Measurements from ENCODE around the gene MRPL43.

The MRPL43 gene

DNA sequence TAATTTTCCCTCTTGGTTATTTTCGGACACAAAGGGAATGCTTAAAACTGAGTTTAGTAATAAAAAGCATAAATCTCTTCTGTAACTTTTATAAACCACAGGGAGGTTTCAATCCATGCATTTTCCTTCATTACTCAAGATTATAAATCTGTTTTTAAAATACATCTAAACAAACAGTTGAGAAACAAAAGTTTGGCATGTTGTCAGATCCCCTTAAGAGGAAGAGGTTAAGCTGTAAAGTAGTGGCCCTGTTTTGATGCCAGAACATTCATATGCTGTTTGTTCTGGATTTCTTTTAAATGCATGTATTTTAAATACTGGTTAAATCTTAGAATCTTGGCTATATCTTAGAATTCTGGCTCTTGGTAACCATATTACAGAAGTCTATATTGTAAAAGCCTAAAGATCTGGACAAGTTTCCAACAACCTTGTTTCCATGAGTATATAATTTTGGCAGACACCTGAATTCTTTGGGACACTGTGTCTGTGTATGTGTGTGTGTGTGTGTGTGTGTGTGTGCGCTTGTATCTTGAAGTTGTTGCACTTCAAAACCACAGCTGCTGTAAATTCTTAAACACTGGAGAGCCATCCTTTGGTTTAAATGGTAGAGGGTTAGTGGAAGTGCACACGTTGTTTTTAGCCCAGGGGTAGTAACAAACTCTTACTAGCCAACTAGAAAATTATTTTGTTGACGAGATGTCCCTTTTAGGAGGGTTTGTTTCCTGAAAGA lies 24.8 kb downstream of the MRPL43 start:
- no peak for DNase-seq

DNA sequence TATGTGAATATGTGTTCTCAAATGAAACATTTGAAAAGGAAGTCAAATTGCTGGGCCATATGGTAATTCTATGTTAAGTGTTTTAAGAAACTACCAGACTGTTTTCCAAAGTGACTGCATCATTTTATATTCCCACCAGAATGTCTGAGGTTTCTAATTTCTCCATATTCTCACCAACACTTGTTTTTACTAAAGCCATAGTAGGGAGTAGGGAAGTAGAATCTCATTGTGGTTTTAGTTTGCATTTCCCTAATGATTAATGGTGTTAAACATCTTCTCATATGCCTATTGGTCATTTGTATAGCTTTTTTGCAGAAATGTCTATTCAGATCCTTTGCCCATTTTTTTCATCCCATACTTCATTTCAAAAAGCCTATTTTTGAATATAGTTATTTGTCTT lies 27.0 kb downstream of the MRPL43 start:
- no peak for DNase-seq

- DNase-seq = no peak
Measured at GRCh38 chr10:100948916-100949315, 38.4 kb downstream of the MRPL43 start.

- DNase-seq = no peak
Measured at GRCh38 chr10:100945754-100946153, 41.5 kb downstream of the MRPL43 start.

DNA sequence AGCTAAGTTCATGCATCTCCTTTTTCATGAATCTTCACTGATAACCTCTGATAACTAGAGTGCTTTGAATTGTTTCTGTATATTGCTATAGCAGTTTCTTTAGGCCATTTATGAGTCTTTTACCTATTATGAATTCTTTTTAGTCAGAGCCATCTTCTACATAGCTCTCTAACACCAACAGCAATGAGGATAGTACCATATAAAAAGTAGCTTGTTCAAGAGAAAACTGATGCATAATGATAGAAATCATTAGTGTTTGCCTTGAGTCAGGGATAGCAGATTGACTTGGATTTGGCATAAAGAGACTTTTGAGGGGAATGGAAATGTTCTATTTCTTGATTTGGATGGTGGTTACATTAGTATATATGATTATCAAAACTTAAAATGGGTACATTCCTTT lies 43.8 kb downstream of the MRPL43 start:
- DNase-seq = no peak

GRCh38 chr10:100942229-100942628 lies 45.1 kb downstream of the MRPL43 start:
- no peak for DNase-seq

DNA sequence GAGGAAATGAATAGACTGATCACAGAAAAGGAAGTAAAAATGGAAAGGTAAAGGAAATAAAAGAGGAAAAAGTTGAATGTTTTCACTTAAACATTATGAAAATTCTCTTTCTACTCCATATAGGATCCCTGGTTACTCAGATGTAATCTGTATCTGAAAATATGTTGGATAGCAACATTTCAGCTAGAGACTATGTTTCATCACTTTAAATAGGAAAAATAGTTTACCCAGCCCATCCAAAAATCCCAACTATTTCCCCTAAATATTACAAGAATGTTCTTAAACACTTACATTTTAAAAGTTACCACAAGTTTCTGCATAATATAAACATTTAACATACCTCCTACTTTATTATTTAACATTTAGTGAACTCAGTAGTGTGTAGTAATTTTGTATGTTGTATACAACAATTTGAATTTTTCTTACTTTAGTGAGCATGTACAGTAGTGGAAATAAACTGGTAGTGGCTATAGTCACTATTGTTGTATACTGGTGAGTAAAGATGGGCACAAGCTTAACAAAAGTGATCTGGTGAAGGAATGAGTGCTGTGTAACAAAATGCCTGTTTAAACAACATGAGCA lies 47.4 kb downstream of the MRPL43 start:
- no peak for DNase-seq
